ENCODE data around the gene ALKAL2.

The ALKAL2 gene

GRCh38 chr2:270861-271260 lies 17.0 kb downstream of the ALKAL2 start:
- DNase-seq (ENCODE audit: low read depth): no peak

- no peak for DNase-seq (ENCODE audit: low read depth)
Observed at GRCh38 chr2:269356-270030, 18.4 kb downstream of the ALKAL2 start.

- DNase-seq (ENCODE audit: low read depth): no peak
Observed at GRCh38 chr2:268323-268722, 19.6 kb downstream of the ALKAL2 start.

- DNase-seq (ENCODE audit: low read depth): peak; percentile 57
Observed at GRCh38 chr2:264493-265468, 23.1 kb downstream of the ALKAL2 start, which contains the start of gene ACP1. ACP1 (plus strand) TSS chr2:264947; CDS start chr2:264965, 18 bp downstream.

GRCh38 chr2:263774-264492 lies 24.0 kb downstream of the ALKAL2 start, which contains the start of gene SH3YL1:
SH3YL1 (minus strand) TSS chr2:264032; CDS start chr2:263984, 48 bp downstream.
- DNase-seq (ENCODE audit: low read depth): no peak

- DNase-seq (ENCODE audit: low read depth): no peak
Observed at GRCh38 chr2:263022-263738, 24.7 kb downstream of the ALKAL2 start.

- no peak for DNase-seq (ENCODE audit: low read depth)
Observed at GRCh38 chr2:262117-262516, 25.8 kb downstream of the ALKAL2 start.

- DNase-seq (ENCODE audit: low read depth): no peak
Observed at GRCh38 chr2:260507-261161, 27.3 kb downstream of the ALKAL2 start.

- no peak for DNase-seq (ENCODE audit: low read depth)
Observed at GRCh38 chr2:259789-260331, 28.0 kb downstream of the ALKAL2 start.

GRCh38 chr2:258933-259332 lies 29.0 kb downstream of the ALKAL2 start:
- no peak for DNase-seq (ENCODE audit: low read depth)

- no peak for DNase-seq (ENCODE audit: low read depth)
Observed at GRCh38 chr2:257842-258241, 30.0 kb downstream of the ALKAL2 start.

GRCh38 chr2:257429-257828 lies 30.5 kb downstream of the ALKAL2 start:
- no peak for DNase-seq (ENCODE audit: low read depth)

GRCh38 chr2:256094-256493 lies 31.8 kb downstream of the ALKAL2 start:
- no peak for DNase-seq (ENCODE audit: low read depth)

GRCh38 chr2:255195-255594 lies 32.7 kb downstream of the ALKAL2 start:
- no peak for DNase-seq (ENCODE audit: low read depth)

GRCh38 chr2:254241-254640 lies 33.6 kb downstream of the ALKAL2 start:
- DNase-seq (ENCODE audit: low read depth): no peak

- DNase-seq (ENCODE audit: low read depth): no peak
Observed at GRCh38 chr2:253202-253638, 34.7 kb downstream of the ALKAL2 start.

- DNase-seq (ENCODE audit: low read depth): no peak
Observed at GRCh38 chr2:252001-252602, 35.8 kb downstream of the ALKAL2 start.

- no peak for DNase-seq (ENCODE audit: low read depth)
Observed at GRCh38 chr2:249538-250042, 38.3 kb downstream of the ALKAL2 start.

GRCh38 chr2:248724-249123 lies 39.2 kb downstream of the ALKAL2 start:
- DNase-seq (ENCODE audit: low read depth): no peak

GRCh38 chr2:246489-247144 lies 41.3 kb downstream of the ALKAL2 start:
- DNase-seq (ENCODE audit: low read depth): peak; percentile 26

Measured in GM04503 (cell line).